Osteocyte (in vitro differentiated cells): ENCODE measurements around the gene METTL24. TPM values are rescaled to one million over a fixed set of nuclear protein-coding genes. Genes with fewer than 3 reads are reported as not detected.

Experiments
- DNase-seq: peaks from one replicate; pipeline ENCODE4 v3.0.0; 2021; ENCODE audit warnings: mixed read lengths; ENCODE audit not compliant: unreplicated experiment; ENCODE audit errors: extremely low spot score
- H3K27ac Mint-ChIP-seq: one replicate; pipeline ENCODE4 v1.8.0; 2021; ENCODE audit warnings: mild to moderate bottlenecking, mixed read lengths; ENCODE audit not compliant: unreplicated experiment
- H3K27me3 Mint-ChIP-seq: one replicate; pipeline ENCODE4 v1.8.0; 2021; ENCODE audit warnings: mixed read lengths; ENCODE audit not compliant: unreplicated experiment
- H3K36me3 Mint-ChIP-seq: one replicate; pipeline ENCODE4 v1.8.0; 2021; ENCODE audit warnings: mixed read lengths; ENCODE audit not compliant: unreplicated experiment
- H3K4me1 Mint-ChIP-seq: one replicate; pipeline ENCODE4 v1.8.0; 2021; ENCODE audit warnings: mixed read lengths; ENCODE audit not compliant: unreplicated experiment
- H3K4me3 Mint-ChIP-seq: one replicate; pipeline ENCODE4 v1.8.0; 2021; ENCODE audit warnings: mild to moderate bottlenecking, moderate library complexity, mixed read lengths; ENCODE audit not compliant: unreplicated experiment
- H3K9me3 Mint-ChIP-seq: one replicate; pipeline ENCODE4 v1.8.0; 2021; ENCODE audit warnings: mixed read lengths; ENCODE audit not compliant: unreplicated experiment
- CTCF ChIP-seq: fragments of 200-600 bp; sonication (generic); IDR thresholded peaks from 2 replicates; pipeline ENCODE4 v1.5.0; 2021; ENCODE audit warnings: antibody characterized with exemption, mild to moderate bottlenecking, moderate library complexity
- total RNA-seq: library from RNA; stranded (reverse); gene quantifications from 2 replicates; pipeline ENCODE4 v1.2.1, GENCODE V29; 2021

The METTL24 gene
- total RNA-seq, 1 donor from 2014 or later = not detected

DNA sequence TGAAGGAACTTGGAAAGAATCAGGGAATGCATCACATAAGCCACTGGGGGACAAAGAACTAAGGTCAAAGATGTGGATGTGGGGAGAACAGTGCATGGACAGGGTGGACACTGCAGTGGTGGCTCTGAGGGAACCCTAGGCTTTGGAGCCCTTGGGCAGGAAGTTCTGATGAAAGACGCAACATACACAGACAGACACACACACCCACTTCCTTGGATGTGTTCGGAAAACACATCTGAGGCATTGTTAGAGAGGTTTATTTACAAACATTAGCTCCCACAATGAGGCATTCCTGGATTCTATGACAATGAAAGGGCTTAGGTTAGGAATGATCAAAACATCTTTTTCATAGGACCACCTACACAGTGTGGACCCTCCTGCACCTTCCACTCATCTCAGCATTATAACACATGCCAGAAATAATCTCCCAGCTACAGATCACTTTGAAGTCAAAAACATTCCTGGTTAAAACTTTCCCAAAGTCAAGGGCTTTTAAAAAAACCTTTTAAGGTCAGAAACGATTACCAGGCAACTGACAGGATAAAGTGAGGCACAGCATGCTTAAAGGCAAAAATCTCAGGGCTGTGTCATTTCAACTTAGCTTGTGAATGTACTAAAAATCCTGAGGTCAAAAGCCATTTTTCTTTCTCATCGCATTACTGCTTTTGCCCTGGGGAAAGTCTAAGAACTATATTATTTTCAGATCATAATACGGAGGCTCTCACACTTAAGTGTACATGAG, 6.4 kb upstream of the METTL24 start:
- peaks cover 5% of the 10 kb centered on the region for H3K9me3 Mint-ChIP-seq
- no peak overlapping the region for H3K4me3 Mint-ChIP-seq
- no peaks in the 10 kb centered on the region for H3K36me3 Mint-ChIP-seq
- peaks cover 79% of the 10 kb centered on the region for H3K27me3 Mint-ChIP-seq
- H3K27ac Mint-ChIP-seq = no peak overlapping the region
- DNase-seq = no peak
- TF ChIP-seq CTCF = no peak
- no peaks in the 10 kb centered on the region for H3K4me1 Mint-ChIP-seq

DNA sequence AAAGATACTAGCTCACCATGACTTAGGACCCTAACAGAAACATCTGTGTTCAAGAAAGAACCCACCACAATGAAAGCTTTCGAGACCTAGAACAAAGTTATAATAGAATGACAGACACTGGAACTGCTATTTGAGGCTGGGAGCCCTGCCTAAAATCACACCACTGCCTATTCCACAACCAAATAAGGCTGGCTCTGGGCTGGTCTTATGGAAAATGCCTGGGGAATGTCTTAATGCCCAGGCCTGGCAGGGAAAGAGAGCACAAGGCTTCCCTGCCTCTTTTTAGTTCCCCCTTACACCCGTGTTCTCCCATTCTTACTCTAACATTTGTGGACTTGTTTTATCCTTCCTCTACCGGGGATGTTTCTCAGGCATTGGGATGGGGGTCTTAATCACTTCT, 5.6 kb upstream of the METTL24 start:
- no peak for TF ChIP-seq CTCF
- Mint-ChIP-seq H3K27ac (no peak overlapping the region), H3K36me3 (no peaks in the 10 kb centered on the region), H3K9me3 (peaks cover 5% of the 10 kb centered on the region), H3K27me3 (peaks cover 79% of the 10 kb centered on the region), H3K4me3 (no peak overlapping the region), H3K4me1 (peaks cover 3% of the 10 kb centered on the region)
- no peak for DNase-seq

GRCh38 chr6:110360676-110361075, 2.5 kb upstream of the METTL24 start:
- no peak for DNase-seq
- no peak overlapping the region for H3K27ac Mint-ChIP-seq
- H3K36me3 Mint-ChIP-seq = no peaks in the 10 kb centered on the region
- peaks cover 5% of the 10 kb centered on the region for H3K9me3 Mint-ChIP-seq
- no peak for TF ChIP-seq CTCF
- H3K4me3 Mint-ChIP-seq = no peak overlapping the region
- peaks cover 72% of the 10 kb centered on the region for H3K27me3 Mint-ChIP-seq
- H3K4me1 Mint-ChIP-seq = peaks cover 10% of the 10 kb centered on the region

DNA sequence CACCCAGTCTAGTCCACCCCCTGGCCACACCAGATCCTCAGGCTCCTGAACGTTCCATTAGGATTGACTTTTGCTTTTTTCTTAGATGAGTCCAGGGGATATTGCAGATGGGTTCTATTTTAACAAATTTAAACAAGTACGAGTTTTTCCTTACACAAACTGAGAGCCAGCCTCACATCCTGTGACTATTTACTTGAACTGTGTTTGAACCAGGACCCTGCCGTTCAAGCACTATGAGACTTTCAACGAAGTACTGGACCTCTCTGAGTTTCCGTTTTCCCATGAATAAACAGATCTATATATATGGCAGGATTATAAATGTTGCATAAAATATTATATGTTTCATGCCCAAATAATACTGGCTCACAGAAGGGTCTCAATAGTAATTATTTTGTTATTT, 1.4 kb upstream of the METTL24 start:
- peaks cover 10% of the 10 kb centered on the region for H3K4me1 Mint-ChIP-seq
- no peak for TF ChIP-seq CTCF
- peaks cover 71% of the 10 kb centered on the region for H3K27me3 Mint-ChIP-seq
- H3K27ac Mint-ChIP-seq = no peak overlapping the region
- peaks cover 5% of the 10 kb centered on the region for H3K9me3 Mint-ChIP-seq
- H3K4me3 Mint-ChIP-seq = no peak overlapping the region
- DNase-seq = no peak
- H3K36me3 Mint-ChIP-seq = no peaks in the 10 kb centered on the region

- no peak for DNase-seq
- peaks cover 68% of the 10 kb centered on the region for H3K27me3 Mint-ChIP-seq
- no peak overlapping the region for H3K27ac Mint-ChIP-seq
- peaks cover 5% of the 10 kb centered on the region for H3K9me3 Mint-ChIP-seq
- H3K36me3 Mint-ChIP-seq = no peaks in the 10 kb centered on the region
- H3K4me1 Mint-ChIP-seq = peaks cover 10% of the 10 kb centered on the region
- peak overlapping the region; percentile 44 for H3K4me3 Mint-ChIP-seq
- TF ChIP-seq CTCF = no peak
Observed at GRCh38 chr6:110358553-110359160, 508 bp upstream of the METTL24 start.
